Activated CD8-positive, alpha-beta T cell treated with anti-CD3 and anti-CD28 coated beads for 36 hours (primary cell): ENCODE data around the gene SNCB. TPM values are rescaled to one million over a fixed set of nuclear protein-coding genes. Genes with fewer than 3 reads are reported as not detected.

ENCODE experiments used
- ATAC-seq: fragments of 200-7000 bp; cut with Tn5 transposase; one replicate; pipeline ENCODE4 v1.10.0; 2021; ENCODE audit warnings: mild to moderate bottlenecking, moderate library complexity
- CTCF ChIA-PET: fragments of 350-600 bp; sonication (Branson Sonifier 250); formaldehyde crosslinking; loops from one replicate; lab custom pipeline; 2021; ENCODE audit warnings: antibody characterized with exemption; lab: Charles Lee
- POLR2A ChIA-PET: fragments of 350-600 bp; sonication (Branson Sonifier 250); formaldehyde crosslinking; loops from one replicate; lab custom pipeline; 2021; ENCODE audit warnings: antibody characterized with exemption; lab: Charles Lee
- DNase-seq: peaks from one replicate; pipeline ENCODE4 v3.0.0-alpha.2; 2020
- H3K27ac Mint-ChIP-seq: one replicate; pipeline ENCODE4 v1.8.0; 2021; ENCODE audit warnings: mild to moderate bottlenecking, mixed read lengths
- H3K27me3 Mint-ChIP-seq: one replicate; pipeline ENCODE4 v1.8.0; 2021; ENCODE audit warnings: mixed read lengths
- H3K36me3 Mint-ChIP-seq: one replicate; pipeline ENCODE4 v1.8.0; 2021; ENCODE audit warnings: low read depth, mixed read lengths
- H3K4me1 Mint-ChIP-seq: one replicate; pipeline ENCODE4 v1.8.0; 2021; ENCODE audit warnings: low read depth, mixed read lengths
- H3K4me3 Mint-ChIP-seq: one replicate; pipeline ENCODE4 v1.8.0; 2021; ENCODE audit warnings: mild to moderate bottlenecking, moderate library complexity, mixed read lengths
- H3K9me3 Mint-ChIP-seq: one replicate; pipeline ENCODE4 v1.8.0; 2021; ENCODE audit warnings: mixed read lengths
- intact Hi-C: fragments of 100-400 bp; cut with micrococcal nuclease; formaldehyde crosslinking; loops from one replicate; pipeline ENCODE4 v1.10.0; 2022
- total RNA-seq, 2 experiments: library from RNA; stranded (reverse); gene quantifications; one replicate each; pipeline ENCODE4 v1.2.3, GENCODE V29; 2021
- TF ChIP-seq, protein P1 (sequence below): fragments of 200-600 bp; IDR thresholded peaks from one replicate; pipeline ENCODE4 v1.8.0; 2022; ENCODE audit warnings: antibody characterized with exemption, mild to moderate bottlenecking

Gene SNCB
- total RNA-seq, 2 experiments from 2014 or later, result 0.69 to 0.79 TPM

DNA sequence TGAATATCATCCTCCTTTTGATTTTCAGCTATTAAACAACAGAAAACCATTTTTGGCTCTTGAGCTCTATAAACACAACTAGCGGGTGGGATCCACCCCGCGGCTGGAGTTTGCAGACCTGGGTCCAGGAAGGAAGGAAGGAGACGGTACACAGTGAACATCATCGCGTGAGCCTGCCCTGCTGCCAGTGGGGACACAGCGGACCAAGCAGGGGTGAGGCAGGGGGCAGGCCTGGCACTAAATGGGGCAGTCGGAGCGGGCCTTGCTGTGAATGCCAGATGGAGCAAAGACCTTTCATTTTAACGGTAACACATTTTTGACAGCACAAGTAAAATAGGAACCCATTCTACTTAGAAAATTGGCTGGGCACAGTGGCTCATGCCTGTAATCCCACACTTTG is 31.3 kb upstream of the SNCB start:
- no peak overlapping the region for H3K4me3 Mint-ChIP-seq
- peaks cover 2% of the 10 kb centered on the region for H3K36me3 Mint-ChIP-seq
- H3K9me3 Mint-ChIP-seq, result no peaks in the 10 kb centered on the region
- no peak for DNase-seq
- intact Hi-C loops, result loop anchor here (5.0 kb wide), 1 partner anchor 296 kb away; no protein-coding TSS in a partner anchor
- peaks cover 30% of the 10 kb centered on the region for H3K4me1 Mint-ChIP-seq
- TF ChIP-seq, protein P1, sequence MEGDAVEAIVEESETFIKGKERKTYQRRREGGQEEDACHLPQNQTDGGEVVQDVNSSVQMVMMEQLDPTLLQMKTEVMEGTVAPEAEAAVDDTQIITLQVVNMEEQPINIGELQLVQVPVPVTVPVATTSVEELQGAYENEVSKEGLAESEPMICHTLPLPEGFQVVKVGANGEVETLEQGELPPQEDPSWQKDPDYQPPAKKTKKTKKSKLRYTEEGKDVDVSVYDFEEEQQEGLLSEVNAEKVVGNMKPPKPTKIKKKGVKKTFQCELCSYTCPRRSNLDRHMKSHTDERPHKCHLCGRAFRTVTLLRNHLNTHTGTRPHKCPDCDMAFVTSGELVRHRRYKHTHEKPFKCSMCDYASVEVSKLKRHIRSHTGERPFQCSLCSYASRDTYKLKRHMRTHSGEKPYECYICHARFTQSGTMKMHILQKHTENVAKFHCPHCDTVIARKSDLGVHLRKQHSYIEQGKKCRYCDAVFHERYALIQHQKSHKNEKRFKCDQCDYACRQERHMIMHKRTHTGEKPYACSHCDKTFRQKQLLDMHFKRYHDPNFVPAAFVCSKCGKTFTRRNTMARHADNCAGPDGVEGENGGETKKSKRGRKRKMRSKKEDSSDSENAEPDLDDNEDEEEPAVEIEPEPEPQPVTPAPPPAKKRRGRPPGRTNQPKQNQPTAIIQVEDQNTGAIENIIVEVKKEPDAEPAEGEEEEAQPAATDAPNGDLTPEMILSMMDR, result no peak
- no peak overlapping the region for H3K27ac Mint-ChIP-seq
- no peak for ATAC-seq
- ChIA-PET POLR2A (interaction anchor here (0.6 to 1.4 kb wide), 3 partner anchors 8 to 362 kb away, joined by 3 read pairs; no protein-coding TSS in a partner anchor), CTCF (interaction anchor here (1.0 to 4.8 kb wide), 37 partner anchors 8 to 526 kb away, joined by 3 to 54 read pairs (median 5); partner anchors contain the start of genes TSPAN17 and UNC5A)
- peaks cover 9% of the 10 kb centered on the region for H3K27me3 Mint-ChIP-seq

DNA sequence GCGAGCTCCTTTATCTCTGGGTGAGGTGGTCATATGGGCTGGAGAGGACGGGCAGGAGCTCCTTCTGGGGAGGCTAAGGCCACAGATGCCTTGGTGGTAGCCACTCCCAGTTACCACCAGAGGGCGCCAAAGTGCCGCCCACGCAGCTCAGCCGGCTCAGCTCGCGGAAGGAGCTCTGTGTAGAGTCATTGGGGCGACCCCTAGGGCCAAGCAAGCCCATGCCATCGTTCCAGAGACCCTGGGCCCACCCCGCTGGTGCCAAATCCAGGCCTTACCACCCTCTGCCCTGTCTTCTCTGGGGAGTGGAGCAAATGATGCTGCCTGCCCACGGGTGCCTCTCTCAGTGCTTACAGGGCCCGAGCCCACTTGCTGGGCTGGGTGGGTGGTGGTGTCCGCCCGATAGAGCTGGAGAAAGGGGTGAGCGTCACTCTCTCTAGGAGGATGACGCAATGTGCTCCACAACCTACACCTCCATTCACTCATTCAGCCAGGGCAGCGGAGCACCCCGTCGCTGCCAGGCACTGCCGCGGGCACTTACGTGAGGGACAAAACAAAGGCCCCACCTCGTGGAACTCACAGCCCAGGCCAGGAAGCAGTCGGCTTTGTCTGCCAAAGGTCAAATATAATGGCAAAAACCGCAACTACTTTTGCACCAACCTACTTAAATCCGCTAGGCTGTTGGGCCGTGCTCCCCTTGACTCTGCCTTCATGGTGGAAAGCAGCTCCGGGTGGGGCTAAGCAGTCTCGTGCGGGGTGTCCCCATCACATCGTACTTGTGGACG is 30.7 kb upstream of the SNCB start:
- POLR2A ChIA-PET, result interaction anchor here (0.8 to 2.4 kb wide), 6 partner anchors 9 to 381 kb away, joined by 3 to 9 read pairs (median 4); partner anchors contain the start of gene TSPAN17
- H3K36me3 Mint-ChIP-seq, result peaks cover 2% of the 10 kb centered on the region
- TF ChIP-seq, protein P1, result peak; percentile 88
- peak; percentile 81 for ATAC-seq
- no peak overlapping the region for H3K4me3 Mint-ChIP-seq
- CTCF ChIA-PET, result interaction anchor here (0.6 to 4.8 kb wide), 102 partner anchors 8 to 897 kb away, joined by 3 to 54 read pairs (median 4); partner anchors contain the start of genes CLTB, EIF4E1B, FAF2 and HK3
- intact Hi-C loops, result loop anchor here (5.0 kb wide), 1 partner anchor 296 kb away; no protein-coding TSS in a partner anchor
- DNase-seq, result peak; percentile 85
- H3K27me3 Mint-ChIP-seq, result peaks cover 7% of the 10 kb centered on the region
- no peak overlapping the region for H3K27ac Mint-ChIP-seq
- peaks cover 30% of the 10 kb centered on the region for H3K4me1 Mint-ChIP-seq
- no peaks in the 10 kb centered on the region for H3K9me3 Mint-ChIP-seq

DNA sequence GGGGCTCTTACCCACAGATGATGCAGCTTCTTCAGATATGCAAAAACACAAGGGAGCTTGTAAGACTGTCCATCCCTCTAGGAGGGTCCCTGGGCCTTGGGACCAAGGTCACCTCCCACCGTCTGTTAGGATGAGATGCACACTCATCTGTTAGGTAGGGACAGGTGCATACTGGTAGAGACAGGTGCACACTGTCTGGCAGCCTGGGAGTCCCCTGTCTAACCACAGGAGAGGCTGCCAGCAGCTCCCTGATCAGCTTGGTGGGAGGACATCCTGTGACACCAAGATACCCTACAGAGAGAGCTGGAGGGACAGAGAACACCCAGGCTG is 30.2 kb upstream of the SNCB start:
- Mint-ChIP-seq H3K27me3 (peaks cover 7% of the 10 kb centered on the region), H3K27ac (no peak overlapping the region), H3K9me3 (no peaks in the 10 kb centered on the region), H3K4me1 (peaks cover 30% of the 10 kb centered on the region), H3K4me3 (no peak overlapping the region), H3K36me3 (peaks cover 2% of the 10 kb centered on the region)
- CTCF ChIA-PET, result interaction anchor here (0.6 to 4.8 kb wide), 101 partner anchors 8 to 896 kb away, joined by 3 to 54 read pairs (median 4); partner anchors contain the start of genes CLTB, EIF4E1B, FAF2 and HK3
- TF ChIP-seq, protein P1, result no peak
- DNase-seq, result no peak
- intact Hi-C loops, result loop anchor here (5.0 kb wide), 1 partner anchor 297 kb away; no protein-coding TSS in a partner anchor
- ATAC-seq, result peak; percentile 31
- POLR2A ChIA-PET, result interaction anchor here (0.8 to 2.4 kb wide), 7 partner anchors 9 to 381 kb away, joined by 3 to 9 read pairs (median 4); partner anchors contain the start of gene TSPAN17

DNA sequence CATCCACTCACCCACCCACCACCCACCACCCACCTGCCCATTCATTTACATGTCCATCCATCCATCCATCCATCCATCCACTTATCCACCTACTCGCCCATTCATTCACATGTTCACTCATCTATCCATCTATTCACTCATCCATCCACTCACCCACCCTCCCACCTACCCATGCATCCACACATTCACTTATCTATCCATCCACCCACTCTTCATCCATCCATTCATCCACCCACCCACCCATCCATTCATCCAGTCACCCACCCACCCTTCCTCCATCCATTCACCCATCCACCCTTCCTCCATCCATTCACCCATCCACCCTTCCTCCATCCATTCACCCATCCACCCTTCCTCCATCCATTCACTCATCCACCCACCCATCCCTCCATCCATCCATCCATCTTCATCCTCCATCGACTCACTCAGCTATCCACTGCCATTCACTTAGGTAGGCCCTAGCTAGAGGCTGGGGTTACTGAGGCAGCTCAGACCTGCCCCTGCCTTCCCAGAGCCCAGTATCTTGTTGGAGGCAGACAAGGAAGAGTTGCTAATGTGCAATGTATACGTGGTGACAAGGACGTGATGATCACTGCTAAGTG is 29.6 kb upstream of the SNCB start:
- TF ChIP-seq, protein P1, result no peak
- ChIA-PET CTCF (interaction anchor here (0.6 to 4.8 kb wide), 90 partner anchors 8 to 896 kb away, joined by 3 to 54 read pairs (median 5); partner anchors contain the start of genes EIF4E1B, FAF2, HK3 and SNCB), POLR2A (interaction anchor here (0.9 to 2.4 kb wide), 7 partner anchors 8 to 363 kb away, joined by 3 to 9 read pairs (median 4); partner anchors contain the start of gene TSPAN17)
- Mint-ChIP-seq H3K27me3 (peaks cover 7% of the 10 kb centered on the region), H3K4me3 (no peak overlapping the region), H3K27ac (no peak overlapping the region), H3K4me1 (peaks cover 34% of the 10 kb centered on the region), H3K9me3 (no peaks in the 10 kb centered on the region), H3K36me3 (peaks cover 5% of the 10 kb centered on the region)
- intact Hi-C loops, result loop anchor here (5.0 kb wide), 1 partner anchor 297 kb away; no protein-coding TSS in a partner anchor
- DNase-seq (no peak), ATAC-seq (no peak)
